Activated CD4-positive, CD25-positive, alpha-beta regulatory T cell treated with anti-CD3 and anti-CD28 coated beads, Interleukin-2, amount 50 U/mL, for 16 hours (primary cell): ENCODE data around the gene TAMALIN.

Experiments
- DNase-seq: peaks from one replicate; pipeline ENCODE4 v3.0.0-alpha.2; 2020; ENCODE audit warnings: low read depth, low spot score

Gene TAMALIN

DNA sequence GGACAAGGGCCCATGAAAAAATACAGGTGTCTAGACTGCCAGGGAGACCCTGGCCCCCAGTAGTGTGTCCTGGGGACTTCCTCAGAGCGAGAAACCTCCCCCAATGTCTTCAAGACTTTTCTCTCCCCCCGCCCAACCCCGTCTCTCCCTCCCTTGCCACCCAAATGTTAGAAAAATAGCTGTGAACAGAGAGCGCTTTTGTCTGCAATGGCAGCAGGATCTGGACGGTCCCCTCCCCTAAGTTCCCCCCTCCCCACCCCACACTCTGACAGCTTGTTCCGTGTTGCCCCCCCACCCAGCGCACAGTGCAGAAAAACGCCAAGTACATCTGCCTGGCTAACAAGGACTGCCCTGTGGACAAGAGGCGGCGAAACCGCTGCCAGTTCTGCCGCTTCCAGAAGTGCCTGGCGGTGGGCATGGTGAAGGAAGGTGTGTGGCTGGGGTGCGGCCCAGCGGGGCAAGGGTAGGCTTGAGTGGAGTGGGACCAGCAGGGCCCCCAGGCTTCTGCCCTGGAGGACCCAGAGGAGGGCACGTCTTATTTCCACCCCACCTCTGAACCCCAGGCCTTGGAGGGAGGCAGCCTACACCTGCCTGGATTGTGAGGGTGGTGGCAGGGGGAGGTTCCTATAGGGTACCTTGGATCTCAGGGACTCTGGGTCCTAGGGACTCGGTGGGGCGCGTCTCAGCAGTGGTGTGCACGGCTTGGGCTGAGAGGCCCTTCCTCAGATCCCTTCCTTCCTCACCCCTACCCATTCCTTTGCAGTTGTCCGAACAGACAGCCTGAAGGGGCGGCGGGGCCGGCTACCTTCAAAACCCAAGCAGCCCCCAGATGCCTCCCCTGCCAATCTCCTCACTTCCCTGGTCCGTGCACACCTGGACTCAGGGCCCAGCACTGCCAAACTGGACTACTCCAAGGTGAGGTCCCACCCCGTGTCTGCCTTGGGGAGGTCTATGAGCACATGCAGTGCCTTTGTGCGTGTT is 49.3 kb downstream of the TAMALIN start:
- no peak for DNase-seq

DNA sequence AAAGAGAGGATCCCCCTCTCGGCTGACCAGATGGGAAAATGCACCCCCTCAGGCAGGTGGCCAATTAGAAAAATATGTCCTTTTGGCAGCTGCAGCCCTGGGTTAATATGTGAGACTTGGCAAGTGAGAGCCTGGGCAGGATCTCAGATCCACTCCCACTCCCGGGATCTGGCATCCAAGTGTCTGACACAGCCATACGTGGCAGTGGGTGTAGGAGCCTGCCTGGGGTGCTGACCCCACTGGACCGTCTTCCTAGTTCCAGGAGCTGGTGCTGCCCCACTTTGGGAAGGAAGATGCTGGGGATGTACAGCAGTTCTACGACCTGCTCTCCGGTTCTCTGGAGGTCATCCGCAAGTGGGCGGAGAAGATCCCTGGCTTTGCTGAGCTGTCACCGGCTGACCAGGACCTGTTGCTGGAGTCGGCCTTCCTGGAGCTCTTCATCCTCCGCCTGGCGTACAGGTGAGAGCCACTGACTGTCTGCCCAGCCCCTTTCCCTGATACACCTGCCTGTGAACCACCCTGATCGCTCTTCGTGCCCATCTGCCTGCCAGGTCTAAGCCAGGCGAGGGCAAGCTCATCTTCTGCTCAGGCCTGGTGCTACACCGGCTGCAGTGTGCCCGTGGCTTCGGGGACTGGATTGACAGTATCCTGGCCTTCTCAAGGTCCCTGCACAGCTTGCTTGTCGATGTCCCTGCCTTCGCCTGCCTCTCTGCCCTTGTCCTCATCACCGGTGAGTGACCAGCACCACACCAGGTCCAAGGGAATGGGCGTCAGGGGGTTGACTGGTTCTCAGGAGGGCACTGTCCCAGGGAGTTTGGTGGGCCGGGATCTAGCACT is 50.3 kb downstream of the TAMALIN start:
- no peak for DNase-seq

DNA sequence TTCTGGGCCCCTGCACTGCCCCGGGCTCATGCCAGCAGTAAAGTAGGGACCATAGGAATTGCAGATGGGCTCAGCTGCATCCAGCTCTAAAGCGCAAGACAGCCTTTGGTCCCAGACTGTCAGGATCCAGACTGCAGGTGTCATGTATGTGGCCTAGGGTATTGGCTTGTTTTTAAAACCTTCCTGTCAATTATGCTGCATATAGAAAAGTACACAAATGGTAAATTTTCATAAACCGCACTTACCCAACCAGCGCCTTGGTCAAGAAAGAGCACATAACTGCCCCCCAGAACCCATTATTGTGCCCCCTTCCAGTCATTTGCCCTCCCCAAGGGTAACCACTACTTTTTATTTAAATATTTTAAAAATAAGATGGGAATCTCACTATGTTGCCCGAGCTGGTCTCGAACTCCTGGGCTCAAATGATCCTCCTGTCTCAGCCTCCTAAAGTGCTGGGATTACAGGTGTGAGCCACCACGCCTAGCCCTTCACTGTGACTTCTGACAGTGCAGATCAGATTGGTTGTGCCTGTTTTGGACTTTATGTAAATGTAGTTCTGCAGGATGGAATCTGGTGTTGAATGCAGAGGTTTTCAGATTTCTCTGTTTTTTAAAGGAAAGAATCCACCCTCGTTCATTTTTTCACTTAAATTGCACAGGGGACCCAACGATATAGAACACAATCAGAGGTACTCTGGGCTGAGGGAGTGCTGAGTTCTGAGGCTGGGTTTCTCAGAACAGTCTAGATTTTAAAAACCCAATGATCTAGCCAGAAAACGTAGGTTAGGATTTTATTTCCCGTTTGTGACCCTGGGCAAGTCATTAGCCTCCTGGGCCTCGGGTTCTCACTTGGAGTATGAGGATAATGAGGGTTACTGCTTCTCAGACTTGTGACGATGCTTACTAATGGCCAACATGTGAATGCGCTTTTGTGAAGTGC is 51.2 kb downstream of the TAMALIN start:
- DNase-seq = no peak

DNA sequence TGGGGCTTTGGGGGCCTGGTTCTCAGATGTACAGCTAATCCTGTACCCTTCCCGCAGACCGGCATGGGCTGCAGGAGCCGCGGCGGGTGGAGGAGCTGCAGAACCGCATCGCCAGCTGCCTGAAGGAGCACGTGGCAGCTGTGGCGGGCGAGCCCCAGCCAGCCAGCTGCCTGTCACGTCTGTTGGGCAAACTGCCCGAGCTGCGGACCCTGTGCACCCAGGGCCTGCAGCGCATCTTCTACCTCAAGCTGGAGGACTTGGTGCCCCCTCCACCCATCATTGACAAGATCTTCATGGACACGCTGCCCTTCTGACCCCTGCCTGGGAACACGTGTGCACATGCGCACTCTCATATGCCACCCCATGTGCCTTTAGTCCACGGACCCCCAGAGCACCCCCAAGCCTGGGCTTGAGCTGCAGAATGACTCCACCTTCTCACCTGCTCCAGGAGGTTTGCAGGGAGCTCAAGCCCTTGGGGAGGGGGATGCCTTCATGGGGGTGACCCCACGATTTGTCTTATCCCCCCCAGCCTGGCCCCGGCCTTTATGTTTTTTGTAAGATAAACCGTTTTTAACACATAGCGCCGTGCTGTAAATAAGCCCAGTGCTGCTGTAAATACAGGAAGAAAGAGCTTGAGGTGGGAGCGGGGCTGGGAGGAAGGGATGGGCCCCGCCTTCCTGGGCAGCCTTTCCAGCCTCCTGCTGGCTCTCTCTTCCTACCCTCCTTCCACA is 52.0 kb downstream of the TAMALIN start:
- DNase-seq = no peak

DNA sequence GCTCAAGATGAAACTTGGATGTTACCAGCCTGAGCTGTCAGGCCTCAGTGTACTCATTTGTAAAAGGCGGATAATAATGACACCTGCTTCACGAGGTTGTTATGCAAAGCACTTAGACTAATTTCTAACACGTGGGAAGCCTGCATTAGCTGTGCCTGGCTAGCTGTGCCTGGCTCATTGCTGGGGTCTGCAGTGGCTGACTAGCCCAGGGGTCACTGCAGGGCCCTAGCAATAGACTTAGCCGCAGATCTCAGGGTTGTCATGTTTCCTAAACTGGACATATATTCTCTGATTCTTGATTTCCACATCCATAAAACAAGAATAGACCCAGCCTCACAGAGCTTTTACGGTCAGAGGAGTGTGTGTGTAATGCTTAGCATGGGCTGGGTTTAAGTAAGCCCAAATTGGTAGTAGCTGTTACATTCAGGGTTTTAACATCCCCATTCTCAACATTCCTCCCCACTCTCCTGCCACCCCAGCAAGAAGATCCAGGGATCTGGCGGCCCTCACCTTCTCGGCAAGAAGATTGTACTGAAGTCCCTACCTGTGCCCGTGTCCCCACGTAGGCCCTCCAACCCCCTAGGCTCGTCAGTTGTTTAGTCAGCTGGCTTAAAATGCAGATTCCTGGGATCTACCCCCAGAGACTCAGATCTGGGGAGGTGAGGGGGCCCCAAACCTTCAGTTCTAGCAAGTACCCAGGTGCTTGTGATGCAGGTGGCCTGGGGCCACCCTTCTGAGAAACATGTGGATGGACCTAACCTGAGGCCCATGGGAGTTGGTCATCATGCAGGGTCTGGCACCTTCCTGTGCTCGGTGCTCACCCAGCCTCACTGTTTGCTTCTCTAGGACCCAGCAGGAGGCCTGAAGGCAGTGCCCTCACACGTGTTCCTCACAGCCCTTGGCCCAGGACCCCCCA is 53.1 kb downstream of the TAMALIN start:
- DNase-seq = no peak

DNA sequence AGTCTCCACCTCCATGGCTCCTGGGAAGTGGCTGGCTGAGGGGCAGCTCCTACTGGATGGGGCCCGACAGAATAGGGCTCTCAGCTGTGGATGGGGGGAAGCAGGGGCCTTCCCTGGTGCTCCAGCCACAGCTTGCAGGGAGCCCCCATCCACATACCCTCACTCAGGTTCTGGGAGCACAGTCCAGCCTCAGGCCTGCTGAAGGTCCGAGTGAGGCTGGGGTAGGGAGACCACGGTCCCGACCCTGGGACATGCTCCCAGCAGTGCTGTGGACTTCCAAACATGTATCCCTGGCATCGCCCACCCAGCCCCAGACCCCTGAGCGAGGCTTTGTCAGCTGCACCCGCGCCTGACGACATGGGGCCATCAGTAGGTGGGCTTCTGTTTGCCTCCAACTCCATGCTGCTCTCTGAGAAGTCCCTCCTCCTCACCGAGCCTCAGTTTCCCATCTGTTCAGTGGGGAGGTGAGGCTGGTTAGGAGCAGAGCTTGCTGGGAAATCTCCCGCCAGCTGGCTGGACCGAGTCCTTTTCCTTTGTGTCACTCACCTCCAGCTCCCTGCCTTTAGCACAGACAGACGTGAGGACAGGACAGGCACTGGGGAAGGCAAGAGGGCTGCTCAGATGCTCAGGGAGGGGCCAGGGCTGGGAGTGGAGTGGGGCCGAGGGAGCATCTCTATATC is 53.9 kb downstream of the TAMALIN start:
- no peak for DNase-seq

DNA sequence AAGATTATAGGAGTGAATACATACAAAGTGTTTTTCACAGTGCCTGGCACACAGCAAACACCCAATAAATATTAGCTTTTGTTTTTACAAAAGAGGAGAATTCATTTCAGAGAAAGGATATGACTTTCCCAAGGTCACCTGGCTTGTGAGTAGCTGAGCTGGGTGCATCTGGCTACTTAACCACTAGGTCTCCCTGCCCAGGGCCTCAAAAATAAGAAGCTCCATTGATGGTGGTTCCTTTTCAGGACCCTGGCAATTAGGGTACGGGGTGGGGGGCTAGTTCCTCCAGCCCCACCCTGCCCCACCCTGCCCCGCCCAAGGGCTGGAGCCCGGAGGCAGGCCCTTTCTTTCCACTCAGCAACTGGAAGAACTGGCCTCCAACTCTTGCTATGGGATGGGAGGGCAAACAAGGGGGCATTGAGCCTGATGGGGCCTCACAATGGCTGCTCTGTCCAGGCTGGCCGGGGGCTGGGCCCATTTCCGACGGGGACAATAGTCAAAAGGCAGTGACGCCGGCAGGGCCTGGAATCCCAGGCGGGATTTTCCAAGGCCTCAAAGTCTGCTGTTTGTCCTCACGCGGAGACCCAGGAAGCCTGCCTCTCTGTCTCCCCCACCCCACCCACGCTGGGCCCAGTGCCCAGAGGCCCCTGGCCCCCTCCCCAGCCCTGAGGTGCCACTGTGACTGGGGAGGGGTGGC is 54.9 kb downstream of the TAMALIN start:
- DNase-seq = no peak

DNA sequence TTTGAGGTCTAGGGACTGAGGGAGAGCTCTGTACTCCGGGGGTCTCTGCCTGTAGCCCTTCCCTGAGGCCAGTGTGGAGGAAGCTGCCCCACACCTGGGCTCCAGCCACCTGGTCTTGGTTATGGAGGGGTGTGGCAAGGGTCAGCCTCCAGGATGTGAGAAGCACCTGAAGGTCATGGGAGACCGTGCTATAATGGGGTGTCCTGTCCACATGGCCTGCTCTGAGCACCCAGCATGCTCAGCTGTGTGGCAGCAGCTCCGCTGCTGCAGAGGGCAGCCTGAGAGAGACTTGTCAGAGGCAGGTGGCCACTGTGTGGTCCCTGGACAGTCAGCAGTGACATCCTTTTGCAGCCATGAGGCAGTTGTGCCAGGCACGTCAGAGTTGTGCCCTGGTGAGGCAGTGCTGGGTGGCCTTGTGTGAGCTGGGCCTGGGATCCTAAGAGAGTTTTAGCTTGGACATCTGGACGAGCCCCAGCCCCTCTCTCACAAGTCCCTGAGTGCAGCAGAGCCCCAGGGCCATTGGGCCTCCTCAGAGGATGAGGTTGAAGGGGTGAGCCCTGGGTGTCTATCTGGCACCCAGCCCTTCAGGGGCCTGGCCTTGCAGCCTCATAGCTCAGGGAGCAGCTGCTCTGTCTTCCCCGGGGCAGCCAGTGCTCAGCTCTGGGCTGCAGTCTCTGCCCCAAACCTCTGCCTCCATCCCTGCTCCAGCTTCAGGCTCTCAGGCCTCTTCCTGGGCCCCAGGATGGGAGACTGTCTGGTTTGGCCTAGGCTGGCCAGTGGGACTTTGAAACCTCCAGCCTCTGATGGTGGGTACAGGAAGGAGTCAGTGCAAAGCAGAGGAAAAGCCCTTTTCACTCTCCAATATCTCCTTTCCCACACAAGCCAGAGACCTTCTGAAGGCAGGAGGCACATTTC is 55.7 kb downstream of the TAMALIN start:
- DNase-seq = no peak

DNA sequence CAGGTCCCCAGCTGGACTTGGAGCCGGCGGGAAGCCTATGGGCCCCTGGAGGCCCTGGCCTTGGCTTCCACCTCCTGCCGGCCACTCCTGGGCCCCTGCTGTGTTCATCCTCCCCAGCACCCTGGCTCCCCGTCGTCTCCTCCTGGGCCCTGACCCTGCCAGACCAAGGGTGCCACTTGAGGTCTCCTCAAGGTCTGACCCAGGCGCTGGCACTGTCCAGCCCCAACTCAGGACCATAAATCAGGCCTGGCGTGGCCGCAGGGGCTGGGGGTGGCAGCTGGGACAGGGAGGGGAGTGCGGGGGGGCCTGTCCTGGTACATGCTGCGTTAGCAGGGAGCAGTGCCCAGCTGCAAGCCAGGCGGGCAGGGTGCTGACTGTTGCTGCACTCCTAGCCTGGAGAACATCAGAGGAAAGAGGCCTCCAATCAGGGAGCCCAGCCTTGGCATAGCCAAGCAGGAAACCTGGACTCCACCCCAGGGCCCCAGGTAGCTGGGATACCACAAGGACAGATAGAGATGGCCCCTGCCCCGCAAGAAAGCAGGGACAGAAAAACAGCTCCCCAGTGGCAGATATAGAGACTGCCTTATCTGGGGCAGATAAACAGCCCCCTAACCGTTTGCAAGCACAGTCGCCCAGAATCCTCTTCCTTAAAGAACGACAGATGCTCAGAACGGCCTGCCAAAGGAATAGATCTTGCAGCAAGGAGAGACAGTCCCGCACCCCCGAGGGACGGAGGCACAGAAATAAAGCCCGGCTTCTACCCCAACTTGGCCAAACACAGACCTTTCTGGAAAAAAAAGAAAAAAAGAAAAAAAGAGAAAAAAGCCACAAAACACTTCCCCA is 56.6 kb downstream of the TAMALIN start:
- DNase-seq = no peak

DNA sequence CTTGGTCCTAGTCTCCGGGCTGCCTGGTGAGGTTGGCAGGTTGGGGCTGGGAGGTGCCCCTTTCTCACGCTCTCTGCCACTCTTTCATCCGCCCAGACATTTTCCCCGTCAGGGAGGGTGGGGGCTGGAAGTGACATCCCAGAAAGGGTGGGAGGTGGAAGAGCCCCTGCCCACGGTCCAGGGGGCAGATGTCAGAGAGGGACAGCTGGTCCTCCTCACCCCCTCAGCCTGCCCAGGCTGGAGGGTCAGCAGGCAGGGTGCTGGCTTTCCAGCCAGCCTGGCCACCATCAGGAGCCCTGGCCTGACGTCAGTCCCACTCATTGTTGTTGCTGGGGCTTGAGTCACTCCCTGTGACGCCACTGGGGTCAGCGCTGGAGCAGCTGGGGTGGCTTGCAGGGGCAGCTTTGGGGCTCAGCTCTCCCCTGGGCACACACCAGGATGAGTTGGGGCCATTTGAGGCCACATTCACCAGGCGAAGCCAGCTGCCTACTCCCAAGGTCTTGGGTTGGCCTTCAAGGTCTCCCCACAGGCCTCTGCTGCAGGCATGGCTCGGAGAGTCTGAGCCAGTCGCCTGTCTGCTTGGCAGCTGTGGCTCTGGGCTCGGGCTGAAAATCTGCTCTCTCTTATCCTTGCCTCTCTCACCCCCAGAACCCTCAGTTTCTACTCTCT is 57.4 kb downstream of the TAMALIN start:
- no peak for DNase-seq
